Activated naive CD8-positive, alpha-beta T cell treated with anti-CD3 and anti-CD28 coated beads for 36 hours (primary cell): Measurements from ENCODE around the gene NIFK. TPM values are rescaled to one million over a fixed set of nuclear protein-coding genes. Genes with fewer than 3 reads are reported as not detected.

ENCODE experiments used
- DNase-seq: peaks from one replicate; pipeline ENCODE4 v3.0.0; 2021
- H3K27ac Mint-ChIP-seq: one replicate; pipeline ENCODE4 v1.8.0; 2022; ENCODE audit warnings: mild to moderate bottlenecking, moderate library complexity, mixed read lengths
- H3K27me3 Mint-ChIP-seq: one replicate; pipeline ENCODE4 v1.8.0; 2022; ENCODE audit warnings: mild to moderate bottlenecking, mixed read lengths
- H3K36me3 Mint-ChIP-seq: one replicate; pipeline ENCODE4 v1.8.0; 2021; ENCODE audit warnings: mild to moderate bottlenecking, mixed read lengths
- H3K4me1 Mint-ChIP-seq: one replicate; pipeline ENCODE4 v1.8.0; 2021; ENCODE audit warnings: mixed read lengths
- H3K4me3 Mint-ChIP-seq: one replicate; pipeline ENCODE4 v1.8.0; 2022; ENCODE audit warnings: mild to moderate bottlenecking, moderate library complexity, mixed read lengths
- H3K9me3 Mint-ChIP-seq: one replicate; pipeline ENCODE4 v1.8.0; 2022; ENCODE audit warnings: mixed read lengths
- total RNA-seq, 2 experiments: library from RNA; stranded (reverse); gene quantifications; one replicate each; pipeline ENCODE4 v1.2.3, GENCODE V29; 2021

The NIFK gene
- total RNA-seq, 2 experiments from 2014 or later, result 186 to 202 TPM

- DNase-seq, result no peak
- H3K27me3 Mint-ChIP-seq, result no peaks in the 10 kb centered on the region
- H3K9me3 Mint-ChIP-seq, result no peaks in the 10 kb centered on the region
- H3K4me3 Mint-ChIP-seq, result no peak overlapping the region
- H3K27ac Mint-ChIP-seq, result no peak overlapping the region
- no peaks in the 10 kb centered on the region for H3K36me3 Mint-ChIP-seq
- peaks cover 3% of the 10 kb centered on the region for H3K4me1 Mint-ChIP-seq
Observed at GRCh38 chr2:121690095-121690494, 46.6 kb downstream of the NIFK start.

DNA sequence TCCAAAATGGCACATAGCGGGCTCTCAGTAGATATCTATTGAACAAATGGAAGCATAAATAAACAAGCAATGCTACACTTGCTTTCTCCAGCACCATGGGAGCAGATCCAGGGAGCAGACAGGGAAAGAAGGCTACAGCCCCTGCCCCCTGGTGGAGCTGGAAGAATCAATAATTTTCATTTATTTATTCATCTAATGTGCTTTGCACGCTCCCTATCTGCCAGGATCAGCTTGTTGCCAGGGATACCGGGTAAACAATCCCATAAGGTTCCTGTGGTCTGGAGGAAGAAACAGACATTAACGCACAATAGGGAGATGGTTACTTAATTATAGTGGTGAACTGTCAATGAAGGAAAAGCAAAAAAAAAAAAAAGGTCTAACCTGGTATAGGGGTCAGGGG, 47.3 kb downstream of the NIFK start:
- DNase-seq, result no peak
- Mint-ChIP-seq H3K4me3 (no peak overlapping the region), H3K9me3 (peaks cover 2% of the 10 kb centered on the region), H3K4me1 (peaks cover 3% of the 10 kb centered on the region), H3K27me3 (no peaks in the 10 kb centered on the region), H3K27ac (no peak overlapping the region), H3K36me3 (peaks cover under 1% of the 10 kb centered on the region)

DNA sequence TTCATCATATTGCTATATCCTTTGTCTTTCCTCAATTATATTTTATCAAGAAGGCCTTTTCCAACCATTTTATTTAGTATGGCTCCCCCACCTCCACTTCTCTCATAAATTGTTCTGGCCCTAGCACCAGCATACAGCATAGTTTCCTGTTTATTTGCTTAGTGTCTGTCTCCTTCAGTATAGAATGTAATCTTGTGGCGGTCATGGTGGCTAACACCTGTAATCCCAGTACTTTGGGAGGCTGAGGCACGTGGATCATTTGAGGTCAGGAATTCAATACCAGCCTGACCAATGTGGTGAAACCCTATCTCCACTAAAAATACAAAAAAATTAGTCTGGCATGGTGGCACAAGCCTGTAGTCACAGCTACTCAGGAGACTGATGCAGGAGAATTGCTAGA, 47.9 kb downstream of the NIFK start:
- Mint-ChIP-seq H3K27ac (no peak overlapping the region), H3K4me3 (no peak overlapping the region), H3K4me1 (peaks cover 3% of the 10 kb centered on the region), H3K27me3 (no peaks in the 10 kb centered on the region), H3K9me3 (peaks cover 7% of the 10 kb centered on the region), H3K36me3 (peaks cover 2% of the 10 kb centered on the region)
- DNase-seq, result no peak

- no peak for DNase-seq
- Mint-ChIP-seq H3K27ac (no peak overlapping the region), H3K9me3 (peaks cover 17% of the 10 kb centered on the region), H3K27me3 (no peaks in the 10 kb centered on the region), H3K36me3 (peaks cover 7% of the 10 kb centered on the region), H3K4me3 (no peak overlapping the region), H3K4me1 (peaks cover 3% of the 10 kb centered on the region)
Observed at GRCh38 chr2:121686902-121687301, 49.8 kb downstream of the NIFK start.

DNA sequence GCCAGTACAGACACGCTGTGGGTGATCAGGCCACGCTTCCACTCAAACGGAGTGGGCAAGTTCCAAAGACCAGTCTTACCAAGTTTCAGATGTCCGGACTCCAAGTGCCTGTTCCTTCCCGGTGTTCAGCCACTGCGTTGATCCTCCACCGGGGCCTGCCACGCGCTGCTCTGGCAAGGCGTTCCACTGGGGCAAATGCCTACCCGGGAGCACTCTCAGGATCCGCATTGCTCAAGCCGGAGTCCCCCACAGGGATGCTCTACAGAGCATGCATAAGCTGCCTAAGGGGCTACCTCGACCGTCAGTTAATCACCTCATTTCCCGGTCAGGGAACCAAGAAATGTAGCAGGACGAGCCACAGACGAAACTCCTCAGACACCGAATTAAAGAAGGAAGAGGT, 50.5 kb downstream of the NIFK start:
- peaks cover 22% of the 10 kb centered on the region for H3K9me3 Mint-ChIP-seq
- H3K27ac Mint-ChIP-seq, result no peak overlapping the region
- peaks cover 7% of the 10 kb centered on the region for H3K36me3 Mint-ChIP-seq
- DNase-seq, result no peak
- no peaks in the 10 kb centered on the region for H3K27me3 Mint-ChIP-seq
- H3K4me1 Mint-ChIP-seq, result peaks cover 3% of the 10 kb centered on the region
- no peak overlapping the region for H3K4me3 Mint-ChIP-seq

- peaks cover 11% of the 10 kb centered on the region for H3K36me3 Mint-ChIP-seq
- H3K27me3 Mint-ChIP-seq, result no peaks in the 10 kb centered on the region
- no peak overlapping the region for H3K4me3 Mint-ChIP-seq
- H3K9me3 Mint-ChIP-seq, result peaks cover 36% of the 10 kb centered on the region
- peaks cover 3% of the 10 kb centered on the region for H3K4me1 Mint-ChIP-seq
- no peak for DNase-seq
- no peak overlapping the region for H3K27ac Mint-ChIP-seq
Observed at GRCh38 chr2:121682396-121683298, 54.0 kb downstream of the NIFK start.

DNA sequence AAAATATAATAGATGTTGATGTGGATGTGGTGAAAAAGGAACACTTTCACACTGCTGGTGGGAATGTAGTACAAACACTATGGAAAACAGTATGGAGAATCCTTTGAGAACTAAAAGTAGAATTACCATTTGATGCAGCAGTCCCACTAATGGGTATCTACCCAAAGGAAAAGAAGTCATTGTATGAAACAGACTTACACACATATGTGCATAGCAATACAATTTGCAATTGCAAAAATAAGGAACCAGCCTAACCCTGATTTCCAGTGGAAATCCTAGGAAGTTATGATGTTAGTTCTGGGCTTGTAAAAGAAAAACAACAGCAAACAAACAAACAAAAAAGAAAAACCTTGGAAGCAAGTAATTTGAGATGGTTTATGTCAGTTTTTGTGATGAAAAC, 58.8 kb downstream of the NIFK start:
- DNase-seq, result no peak
- Mint-ChIP-seq H3K9me3 (peaks cover 41% of the 10 kb centered on the region), H3K4me1 (no peaks in the 10 kb centered on the region), H3K36me3 (peaks cover 6% of the 10 kb centered on the region), H3K27ac (no peak overlapping the region), H3K4me3 (no peak overlapping the region), H3K27me3 (no peaks in the 10 kb centered on the region)

Other genes starting within 250 kb of the NIFK start
- not detected for gene RNU4ATAC, start 206.0 kb downstream of the NIFK start, total RNA-seq
- 10 to 100 TPM; 44.7 to 45.5 TPM for gene CLASP1, start 87.4 kb downstream of the NIFK start, total RNA-seq
- 10 to 100 TPM; 94.8 to 99.5 TPM for gene TSN, start 18.8 kb upstream of the NIFK start, total RNA-seq